Activated T-helper 1 cell treated with anti-CD3 and anti-CD28 coated beads, Interleukin-12 subunit alpha, Interleukin-12 subunit beta, Interleukin-2, Interleukin-4 antibody, amounts not matched to agents 30 ng/mL and 10 ng/mL and 1 ng/mL, durations not matched to agents 14 hours and 24 hours and 36 hours (primary cell): ENCODE results near the gene USP32. TPM values are rescaled to one million over a fixed set of nuclear protein-coding genes. Genes with fewer than 3 reads are reported as not detected.

Source experiments
- DNase-seq: peaks from one replicate; pipeline ENCODE4 v3.0.0; 2021; ENCODE audit warnings: low spot score
- H3K27ac Mint-ChIP-seq: one replicate; pipeline ENCODE4 v1.8.0; 2021; ENCODE audit warnings: mild to moderate bottlenecking, mixed read lengths
- H3K27me3 Mint-ChIP-seq: one replicate; pipeline ENCODE4 v1.8.0; 2022; ENCODE audit warnings: mild to moderate bottlenecking, moderate library complexity, mixed read lengths; ENCODE audit not compliant: insufficient read depth
- H3K36me3 Mint-ChIP-seq: one replicate; pipeline ENCODE4 v1.8.0; 2021; ENCODE audit warnings: low read depth, mixed read lengths
- H3K4me1 Mint-ChIP-seq: one replicate; pipeline ENCODE4 v1.8.0; 2021; ENCODE audit warnings: low read depth, mixed read lengths
- H3K4me3 Mint-ChIP-seq: one replicate; pipeline ENCODE4 v1.8.0; 2021; ENCODE audit warnings: mild to moderate bottlenecking, moderate library complexity, mixed read lengths
- H3K9me3 Mint-ChIP-seq: one replicate; pipeline ENCODE4 v1.8.0; 2021; ENCODE audit warnings: mixed read lengths
- intact Hi-C: fragments of 100-400 bp; cut with micrococcal nuclease; formaldehyde crosslinking; loops from one replicate; pipeline ENCODE4 v1.15.1; 2024
- total RNA-seq: library from RNA; stranded (reverse); gene quantifications from 2 replicates; pipeline ENCODE4 v1.2.3, GENCODE V29; 2022

Gene USP32
- total RNA-seq, 1 donor from 2014 or later, result 30.5 TPM

GRCh38 chr17:60163108-60163784 lies 228.7 kb downstream of the USP32 start:
- Mint-ChIP-seq H3K27ac (no peak overlapping the region), H3K9me3 (no peaks in the 10 kb centered on the region), H3K36me3 (no peaks in the 10 kb centered on the region), H3K4me1 (peaks cover 10% of the 10 kb centered on the region), H3K27me3 (peaks cover 7% of the 10 kb centered on the region), H3K4me3 (no peak overlapping the region)
- intact Hi-C loops, result no loop called here
- DNase-seq, result no peak

GRCh38 chr17:60161598-60162330 lies 230.2 kb downstream of the USP32 start:
- Mint-ChIP-seq H3K27ac (no peak overlapping the region), H3K9me3 (no peaks in the 10 kb centered on the region), H3K27me3 (peaks cover 7% of the 10 kb centered on the region), H3K4me3 (no peak overlapping the region), H3K36me3 (no peaks in the 10 kb centered on the region), H3K4me1 (peaks cover 10% of the 10 kb centered on the region)
- no peak for DNase-seq
- intact Hi-C loops, result no loop called here

GRCh38 chr17:60160829-60161501 lies 231.0 kb downstream of the USP32 start:
- Mint-ChIP-seq H3K36me3 (no peaks in the 10 kb centered on the region), H3K27ac (no peak overlapping the region), H3K4me1 (peaks cover 5% of the 10 kb centered on the region), H3K4me3 (no peak overlapping the region), H3K9me3 (no peaks in the 10 kb centered on the region), H3K27me3 (peaks cover 5% of the 10 kb centered on the region)
- intact Hi-C loops, result no loop called here
- DNase-seq, result no peak

GRCh38 chr17:60159479-60159866 lies 232.5 kb downstream of the USP32 start:
- Mint-ChIP-seq H3K27ac (no peak overlapping the region), H3K9me3 (no peaks in the 10 kb centered on the region), H3K4me1 (no peaks in the 10 kb centered on the region), H3K36me3 (no peaks in the 10 kb centered on the region), H3K27me3 (peaks cover 9% of the 10 kb centered on the region), H3K4me3 (no peak overlapping the region)
- no peak for DNase-seq
- intact Hi-C loops, result no loop called here

- intact Hi-C loops, result no loop called here
- Mint-ChIP-seq H3K36me3 (no peaks in the 10 kb centered on the region), H3K4me1 (no peaks in the 10 kb centered on the region), H3K27me3 (peaks cover 9% of the 10 kb centered on the region), H3K27ac (no peak overlapping the region), H3K4me3 (no peak overlapping the region), H3K9me3 (no peaks in the 10 kb centered on the region)
- no peak for DNase-seq
These were observed 233.0 kb downstream of the USP32 start for GRCh38 chr17:60158751-60159478.

- H3K36me3 Mint-ChIP-seq, result no peaks in the 10 kb centered on the region
- no peak overlapping the region for H3K27ac Mint-ChIP-seq
- no peak for DNase-seq
- intact Hi-C loops, result no loop called here
- no peak overlapping the region for H3K4me3 Mint-ChIP-seq
- no peaks in the 10 kb centered on the region for H3K9me3 Mint-ChIP-seq
- peaks cover 13% of the 10 kb centered on the region for H3K27me3 Mint-ChIP-seq
- no peaks in the 10 kb centered on the region for H3K4me1 Mint-ChIP-seq
These were observed 234.4 kb downstream of the USP32 start for GRCh38 chr17:60157487-60158040.

- no peak for DNase-seq
- peaks cover 15% of the 10 kb centered on the region for H3K27me3 Mint-ChIP-seq
- no peak overlapping the region for H3K4me3 Mint-ChIP-seq
- no peak overlapping the region for H3K27ac Mint-ChIP-seq
- intact Hi-C loops, result no loop called here
- peaks cover under 1% of the 10 kb centered on the region for H3K4me1 Mint-ChIP-seq
- no peaks in the 10 kb centered on the region for H3K9me3 Mint-ChIP-seq
- H3K36me3 Mint-ChIP-seq, result no peaks in the 10 kb centered on the region
These were observed 235.2 kb downstream of the USP32 start for GRCh38 chr17:60156746-60157145.

- no peak overlapping the region for H3K4me3 Mint-ChIP-seq
- intact Hi-C loops, result no loop called here
- H3K27me3 Mint-ChIP-seq, result peaks cover 23% of the 10 kb centered on the region
- H3K4me1 Mint-ChIP-seq, result peaks cover 10% of the 10 kb centered on the region
- no peaks in the 10 kb centered on the region for H3K9me3 Mint-ChIP-seq
- H3K36me3 Mint-ChIP-seq, result no peaks in the 10 kb centered on the region
- DNase-seq, result no peak
- H3K27ac Mint-ChIP-seq, result no peak overlapping the region
These were observed 236.1 kb downstream of the USP32 start for GRCh38 chr17:60155815-60156214.

- H3K4me3 Mint-ChIP-seq, result no peak overlapping the region
- no peak for DNase-seq
- peaks cover 10% of the 10 kb centered on the region for H3K4me1 Mint-ChIP-seq
- H3K9me3 Mint-ChIP-seq, result no peaks in the 10 kb centered on the region
- H3K36me3 Mint-ChIP-seq, result no peaks in the 10 kb centered on the region
- H3K27me3 Mint-ChIP-seq, result peaks cover 27% of the 10 kb centered on the region
- intact Hi-C loops, result no loop called here
- no peak overlapping the region for H3K27ac Mint-ChIP-seq
These were observed 236.5 kb downstream of the USP32 start for GRCh38 chr17:60155427-60155814.

- peaks cover 27% of the 10 kb centered on the region for H3K27me3 Mint-ChIP-seq
- no peak overlapping the region for H3K4me3 Mint-ChIP-seq
- H3K27ac Mint-ChIP-seq, result no peak overlapping the region
- no peaks in the 10 kb centered on the region for H3K9me3 Mint-ChIP-seq
- intact Hi-C loops, result no loop called here
- H3K36me3 Mint-ChIP-seq, result no peaks in the 10 kb centered on the region
- no peak for DNase-seq
- peaks cover 10% of the 10 kb centered on the region for H3K4me1 Mint-ChIP-seq
These were observed 237.1 kb downstream of the USP32 start for GRCh38 chr17:60154616-60155426.

GRCh38 chr17:60153606-60154390 lies 238.1 kb downstream of the USP32 start:
- Mint-ChIP-seq H3K4me1 (peaks cover 15% of the 10 kb centered on the region), H3K27me3 (peaks cover 32% of the 10 kb centered on the region), H3K36me3 (no peaks in the 10 kb centered on the region), H3K9me3 (no peaks in the 10 kb centered on the region), H3K4me3 (no peak overlapping the region), H3K27ac (no peak overlapping the region)
- intact Hi-C loops, result no loop called here
- DNase-seq, result no peak
